PC-3 (cell line): ENCODE data around the gene CXorf49.

Experiments used
- EZH2 ChIP-seq: fragments of 300-600 bp; sonication (generic); IDR thresholded peaks from one replicate; pipeline ENCODE4 v1.6.1; 2017; ENCODE audit warnings: antibody characterized with exemption, mild to moderate bottlenecking, low read length; ENCODE audit not compliant: unreplicated experiment
- EZH2phosphoT487 ChIP-seq: fragments of 300-600 bp; sonication (generic); IDR thresholded peaks from 2 replicates; pipeline ENCODE4 v1.6.1; 2018; ENCODE audit warnings: mild to moderate bottlenecking, antibody characterized with exemption, low read length, borderline replicate concordance
- TF ChIP-seq, protein P1 (sequence below): fragments of 300-600 bp; sonication (generic); conservative IDR thresholded peaks from 2 replicates; pipeline ENCODE4 v1.5.1; 2017; ENCODE audit warnings: antibody characterized with exemption, low read depth, mild to moderate bottlenecking, low read length

DNA sequence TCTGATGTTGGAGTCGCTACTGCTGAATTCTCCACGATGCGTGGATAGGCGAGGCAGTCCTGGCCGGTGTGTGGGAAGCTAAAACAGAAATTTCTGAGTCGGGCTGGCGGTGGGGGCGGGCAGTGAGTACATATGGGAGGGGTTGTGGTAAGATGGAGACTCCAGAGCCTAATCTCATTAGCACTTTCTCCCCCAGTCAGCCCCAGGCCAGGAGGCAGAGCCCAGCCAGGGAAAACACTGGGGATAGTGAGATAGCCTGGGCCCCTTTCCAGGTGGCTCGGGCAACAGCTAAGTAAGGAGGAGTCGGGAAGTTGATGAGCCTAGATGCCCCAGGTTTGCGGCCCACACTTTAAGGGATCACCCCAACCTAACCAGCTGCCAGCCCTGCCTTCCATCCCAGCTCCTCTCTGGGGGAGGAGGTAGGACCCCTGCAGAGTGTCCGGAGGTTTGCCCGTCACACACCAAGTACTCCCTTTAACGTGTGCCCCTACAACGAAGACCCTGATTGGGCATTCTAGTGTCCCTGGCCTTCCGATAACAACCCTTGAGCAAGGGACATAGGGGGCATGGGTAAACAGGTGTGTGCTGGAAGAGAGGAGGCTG lies 53.1 kb downstream of the CXorf49 start:
- TF ChIP-seq, protein P1, sequence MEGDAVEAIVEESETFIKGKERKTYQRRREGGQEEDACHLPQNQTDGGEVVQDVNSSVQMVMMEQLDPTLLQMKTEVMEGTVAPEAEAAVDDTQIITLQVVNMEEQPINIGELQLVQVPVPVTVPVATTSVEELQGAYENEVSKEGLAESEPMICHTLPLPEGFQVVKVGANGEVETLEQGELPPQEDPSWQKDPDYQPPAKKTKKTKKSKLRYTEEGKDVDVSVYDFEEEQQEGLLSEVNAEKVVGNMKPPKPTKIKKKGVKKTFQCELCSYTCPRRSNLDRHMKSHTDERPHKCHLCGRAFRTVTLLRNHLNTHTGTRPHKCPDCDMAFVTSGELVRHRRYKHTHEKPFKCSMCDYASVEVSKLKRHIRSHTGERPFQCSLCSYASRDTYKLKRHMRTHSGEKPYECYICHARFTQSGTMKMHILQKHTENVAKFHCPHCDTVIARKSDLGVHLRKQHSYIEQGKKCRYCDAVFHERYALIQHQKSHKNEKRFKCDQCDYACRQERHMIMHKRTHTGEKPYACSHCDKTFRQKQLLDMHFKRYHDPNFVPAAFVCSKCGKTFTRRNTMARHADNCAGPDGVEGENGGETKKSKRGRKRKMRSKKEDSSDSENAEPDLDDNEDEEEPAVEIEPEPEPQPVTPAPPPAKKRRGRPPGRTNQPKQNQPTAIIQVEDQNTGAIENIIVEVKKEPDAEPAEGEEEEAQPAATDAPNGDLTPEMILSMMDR, result no peak
- TF ChIP-seq EZH2, result no peak
- no peak for TF ChIP-seq EZH2phosphoT487
